HUES6 (cell line): ENCODE results near the gene LRRC28.

Experiments
- H3K27ac ChIP-seq: 2 replicates; pipeline ENCODE4 v1.7.0; 2013; ENCODE audit warnings: low read depth, mild to moderate bottlenecking, low read length, inconsistent platforms
- H3K27me3 ChIP-seq: 2 replicates; pipeline ENCODE4 v1.6.1; 2013; ENCODE audit warnings: low read length; ENCODE audit not compliant: control insufficient read depth, insufficient read depth
- H3K36me3 ChIP-seq: 2 replicates; pipeline ENCODE4 v1.6.1; 2013; ENCODE audit warnings: low read length; ENCODE audit not compliant: control insufficient read depth, insufficient read depth
- H3K4me1 ChIP-seq: 2 replicates; pipeline ENCODE4 v1.6.1; 2013; ENCODE audit warnings: low read length; ENCODE audit not compliant: control insufficient read depth, insufficient read depth
- H3K4me3 ChIP-seq: 2 replicates; pipeline ENCODE4 v1.5.1; 2013; ENCODE audit warnings: low read depth, low read length
- H3K9ac ChIP-seq: one replicate; pipeline ENCODE4 v1.6.1; 2013; ENCODE audit warnings: mild to moderate bottlenecking, low read length
- H3K9me3 ChIP-seq: 2 replicates; pipeline ENCODE4 v1.6.1; 2013; ENCODE audit warnings: low read depth, low read length; ENCODE audit not compliant: control insufficient read depth, insufficient read depth

LRRC28 gene

DNA sequence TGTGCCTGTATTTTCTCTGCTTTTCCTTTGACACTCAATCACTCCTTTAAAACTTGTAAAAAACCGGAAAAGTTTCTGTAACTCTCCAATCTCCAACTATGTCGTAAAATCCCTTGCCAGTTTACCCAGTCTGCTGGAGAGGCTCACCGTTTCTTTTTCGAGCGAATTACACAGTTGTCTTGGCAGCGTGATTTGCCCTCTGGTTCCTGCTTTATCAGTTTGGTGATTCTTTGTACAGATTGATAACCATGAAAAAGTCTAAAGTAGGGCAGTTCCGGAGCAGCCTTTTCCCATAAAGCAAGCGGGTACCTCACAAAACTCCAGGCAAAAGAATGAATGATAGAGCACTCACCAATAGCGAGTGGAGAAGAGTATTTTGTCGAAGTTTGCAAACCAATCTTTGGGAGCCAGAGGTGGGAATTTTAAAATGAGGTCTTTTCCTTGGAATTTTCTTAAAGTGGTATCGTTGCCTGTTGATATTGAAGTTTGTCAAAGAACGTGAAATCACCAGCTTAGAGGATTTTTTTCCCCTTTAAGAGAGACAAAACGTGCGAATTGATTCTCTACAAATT, 1.9 kb upstream of the LRRC28 start, which contains the start of gene TTC23:
TSS of gene TTC23 (minus strand) at position 312 of the 572 bp plus-strand sequence. CDS start 20,869 bp downstream, outside the sequence.
- peak within 1 kb of the TSS; percentile 96 for H3K9ac ChIP-seq
- no peaks in the 10 kb centered on the region for H3K9me3 ChIP-seq
- H3K4me1 ChIP-seq = 0 out of 2 replicates have a peak, but pooled peaks cover 13% of the 10 kb centered on the region
- peak within 1 kb of the TSS; percentile 82 for H3K4me3 ChIP-seq
- no peaks in the 10 kb centered on the region for H3K27me3 ChIP-seq
- H3K27ac ChIP-seq = peak within 1 kb of the TSS; percentile 71; the same call in 1 of the 2 replicates
- no peaks in the 10 kb centered on the region; the same call in 1 of the 2 replicates for H3K36me3 ChIP-seq

DNA sequence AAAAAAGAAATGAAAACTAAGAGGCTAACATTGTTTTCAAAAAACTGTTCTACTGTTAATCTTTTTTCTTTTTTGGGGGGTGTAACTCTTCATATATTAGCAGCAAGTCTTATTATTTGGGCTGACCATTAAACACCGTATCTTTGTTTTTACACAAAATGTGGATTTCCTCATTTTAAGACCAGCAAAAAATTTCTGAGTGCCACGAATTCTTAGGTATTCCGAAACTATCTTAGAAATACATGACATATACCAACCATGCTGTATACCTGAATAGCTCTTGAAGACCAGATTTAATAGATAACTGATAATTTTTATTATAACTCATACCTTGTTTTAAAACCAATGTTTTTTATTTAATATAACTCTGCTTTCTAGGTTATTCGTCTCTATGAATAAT, 1.3 kb upstream of the LRRC28 start:
- Histone ChIP-seq H3K4me1 (0 out of 2 replicates have a peak, but pooled peaks cover 13% of the 10 kb centered on the region), H3K27me3 (no peaks in the 10 kb centered on the region), H3K9me3 (no peaks in the 10 kb centered on the region), H3K9ac (peak overlapping the region; percentile 38), H3K36me3 (no peaks in the 10 kb centered on the region; the same call in 1 of the 2 replicates), H3K27ac (no peak overlapping the region; the same call in 1 of the 2 replicates), H3K4me3 (peak overlapping the region; percentile 82)

- no peaks in the 10 kb centered on the region for H3K36me3 ChIP-seq
- H3K27me3 ChIP-seq = no peaks in the 10 kb centered on the region
- peak overlapping the region; percentile 96 for H3K9ac ChIP-seq
- peak overlapping the region; percentile 82 for H3K4me3 ChIP-seq
- 0 out of 2 replicates have a peak, but pooled peaks cover 13% of the 10 kb centered on the region for H3K4me1 ChIP-seq
- H3K27ac ChIP-seq = peak overlapping the region; percentile 71; the same call in 1 of the 2 replicates
- H3K9me3 ChIP-seq = no peaks in the 10 kb centered on the region
Observed at GRCh38 chr15:99250494-99250856, 806 bp upstream of the LRRC28 start.

- H3K9ac ChIP-seq = no peak overlapping the region
- H3K27ac ChIP-seq = no peak overlapping the region
- H3K36me3 ChIP-seq = no peaks in the 10 kb centered on the region
- H3K4me3 ChIP-seq = peak overlapping the region; percentile 95
- H3K27me3 ChIP-seq = no peaks in the 10 kb centered on the region
- 0 out of 2 replicates have a peak, but pooled peaks cover 13% of the 10 kb centered on the region for H3K4me1 ChIP-seq
- H3K9me3 ChIP-seq = no peaks in the 10 kb centered on the region
Observed at GRCh38 chr15:99252326-99252725, 1.0 kb downstream of the LRRC28 start.

DNA sequence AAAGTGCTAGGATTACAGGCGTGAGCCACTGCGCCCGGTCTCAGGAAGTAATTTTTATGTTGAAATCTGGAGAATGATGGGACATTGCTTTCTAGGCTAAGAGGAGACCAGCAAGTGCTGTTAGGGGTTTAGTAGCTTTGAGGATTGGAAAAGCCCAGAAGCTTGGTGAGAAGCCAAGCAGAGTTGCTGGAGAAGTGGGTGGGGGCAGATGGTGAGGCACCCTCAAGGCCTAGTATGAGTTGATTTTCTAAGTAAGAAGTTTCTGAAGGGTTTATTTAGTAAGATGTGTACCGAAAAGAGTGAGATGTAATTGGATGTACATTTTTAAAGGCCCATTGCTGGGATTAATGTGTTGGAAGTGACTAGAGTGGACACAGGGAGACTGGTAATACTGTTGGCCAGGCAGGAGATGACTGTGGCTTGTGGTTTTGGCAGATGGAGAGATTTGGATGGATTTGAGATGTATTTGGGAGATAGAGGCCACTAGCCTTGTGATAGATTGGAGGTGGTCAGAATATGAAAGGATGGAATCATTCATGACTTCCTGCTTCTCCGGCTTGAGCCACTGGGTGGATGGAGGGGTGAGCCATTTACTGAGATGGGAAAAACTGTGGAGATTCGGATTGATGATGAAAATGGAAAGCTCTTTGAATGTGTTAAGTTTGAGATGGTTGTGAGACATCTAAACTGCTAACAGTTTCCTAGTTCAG, 2.3 kb downstream of the LRRC28 start:
- Histone ChIP-seq H3K9me3 (no peaks in the 10 kb centered on the region), H3K4me3 (no peak overlapping the region), H3K9ac (no peak overlapping the region), H3K4me1 (0 out of 2 replicates have a peak, but pooled peaks cover 13% of the 10 kb centered on the region), H3K27ac (no peak overlapping the region), H3K27me3 (no peaks in the 10 kb centered on the region), H3K36me3 (no peaks in the 10 kb centered on the region)

DNA sequence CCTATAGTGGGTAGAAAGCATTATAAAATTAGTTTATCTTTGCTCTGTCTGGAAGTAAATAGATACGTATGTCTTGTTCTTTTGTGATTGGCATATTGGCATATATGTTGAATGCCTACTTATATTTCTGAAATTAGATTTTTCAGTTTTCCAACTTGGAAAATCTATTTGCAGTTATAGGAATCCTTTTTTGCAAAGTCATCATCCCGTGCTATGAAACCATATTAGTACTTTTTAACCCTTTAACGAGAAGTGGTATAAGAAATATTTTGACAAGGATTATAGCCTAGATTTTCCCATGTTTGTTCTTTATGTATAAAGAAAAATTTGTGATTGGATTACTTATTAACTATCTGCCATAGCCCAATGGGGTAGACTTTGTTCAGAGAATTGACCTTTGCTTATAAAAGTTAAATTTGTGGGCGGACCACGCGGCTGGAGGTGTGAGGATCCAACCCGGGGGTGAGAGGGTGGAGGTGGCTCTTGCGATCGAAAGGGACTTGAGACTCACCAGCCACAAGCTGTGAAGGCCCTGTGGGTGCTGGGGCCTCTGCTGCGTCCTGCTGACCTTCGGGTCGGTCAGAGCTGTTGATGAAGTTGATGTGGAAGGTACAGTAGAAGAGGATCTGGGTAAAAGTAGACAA, 5.9 kb downstream of the LRRC28 start:
- Histone ChIP-seq H3K27me3 (no peaks in the 10 kb centered on the region), H3K36me3 (no peaks in the 10 kb centered on the region), H3K9ac (no peak overlapping the region), H3K4me3 (no peak overlapping the region), H3K9me3 (no peaks in the 10 kb centered on the region), H3K27ac (no peak overlapping the region), H3K4me1 (0 out of 2 replicates have a peak, but pooled peaks cover 5% of the 10 kb centered on the region)

DNA sequence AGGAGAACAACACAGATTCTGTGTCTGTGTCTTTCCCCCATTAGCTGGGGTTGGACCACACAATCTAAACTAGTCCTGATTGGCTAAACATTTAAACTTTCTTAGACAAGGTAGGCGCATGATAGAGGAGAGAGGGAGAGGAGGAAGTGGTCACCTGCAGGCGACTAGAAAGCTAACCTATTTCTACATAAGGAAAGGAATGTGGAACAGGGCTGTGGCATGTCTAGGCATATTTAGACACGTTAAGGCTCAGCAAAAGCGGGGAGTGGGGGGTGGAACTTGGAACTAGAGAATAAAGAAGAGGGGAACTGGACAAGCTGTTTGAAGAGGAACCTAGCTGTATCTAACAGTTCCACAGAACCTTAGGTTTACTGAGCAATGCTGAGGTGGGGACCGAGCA, 12.8 kb downstream of the LRRC28 start:
- Histone ChIP-seq H3K9me3 (no peaks in the 10 kb centered on the region), H3K4me1 (0 out of 2 replicates have a peak, but pooled peaks cover 4% of the 10 kb centered on the region), H3K9ac (no peak overlapping the region), H3K27ac (no peak overlapping the region), H3K27me3 (no peaks in the 10 kb centered on the region), H3K36me3 (no peaks in the 10 kb centered on the region), H3K4me3 (no peak overlapping the region)

DNA sequence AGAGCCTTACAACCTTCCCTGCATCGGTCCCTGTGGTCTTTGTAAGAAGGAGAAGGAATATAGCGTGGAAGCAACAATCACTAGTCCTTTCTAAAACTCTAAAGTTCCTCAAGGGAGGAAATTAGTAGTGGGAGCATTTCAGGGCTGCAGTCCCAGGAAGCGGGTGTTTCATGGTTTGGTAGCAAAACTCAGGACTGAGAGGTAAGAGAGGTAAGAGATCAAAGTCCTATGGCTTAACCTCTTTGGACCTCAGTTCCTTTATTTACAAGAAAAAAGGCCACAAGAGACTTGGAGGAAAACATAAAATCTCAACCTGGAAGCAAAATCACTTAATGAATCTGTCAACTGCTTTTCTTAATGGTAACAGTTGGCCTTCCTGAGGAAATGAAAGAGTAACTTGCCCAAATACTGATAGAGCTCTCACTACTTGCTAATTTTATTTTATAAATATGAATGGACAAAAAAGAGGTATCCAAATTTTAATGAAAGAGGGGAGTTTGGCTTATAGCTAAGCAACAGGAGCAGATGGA, 14.3 kb downstream of the LRRC28 start:
- Histone ChIP-seq H3K4me3 (no peak overlapping the region), H3K9me3 (no peaks in the 10 kb centered on the region), H3K9ac (no peak overlapping the region), H3K27ac (no peak overlapping the region), H3K36me3 (no peaks in the 10 kb centered on the region), H3K4me1 (0 out of 2 replicates have a peak, but pooled peaks cover 4% of the 10 kb centered on the region), H3K27me3 (no peaks in the 10 kb centered on the region)

GRCh38 chr15:99267957-99268356, 16.7 kb downstream of the LRRC28 start:
- H3K9ac ChIP-seq = no peak overlapping the region
- no peaks in the 10 kb centered on the region for H3K27me3 ChIP-seq
- H3K9me3 ChIP-seq = no peaks in the 10 kb centered on the region
- H3K27ac ChIP-seq = no peak overlapping the region
- H3K4me3 ChIP-seq = no peak overlapping the region
- H3K36me3 ChIP-seq = no peaks in the 10 kb centered on the region
- 0 out of 2 replicates have a peak, but pooled peaks cover 4% of the 10 kb centered on the region for H3K4me1 ChIP-seq

- 0 out of 2 replicates have a peak, but pooled peaks cover 4% of the 10 kb centered on the region for H3K4me1 ChIP-seq
- H3K9ac ChIP-seq = no peak overlapping the region
- H3K27me3 ChIP-seq = no peaks in the 10 kb centered on the region
- no peak overlapping the region for H3K4me3 ChIP-seq
- no peaks in the 10 kb centered on the region for H3K36me3 ChIP-seq
- H3K27ac ChIP-seq = no peak overlapping the region
- no peaks in the 10 kb centered on the region for H3K9me3 ChIP-seq
Observed at GRCh38 chr15:99268431-99268830, 17.1 kb downstream of the LRRC28 start.
